Suprapubic skin (tissue), 4 donors: ENCODE measurements around the gene NUP93. TPM values are rescaled to one million over a fixed set of nuclear protein-coding genes. Genes with fewer than 3 reads are reported as not detected.

ENCODE experiments used
- DNase-seq, 2 donors: peaks; one replicate each; pipeline ENCODE4 v3.0.0-alpha.2; 2019; ENCODE audit warnings: low spot score in 2 of 2
- H3K27ac ChIP-seq: fragments of 200-600 bp; sonication (generic); one replicate; pipeline ENCODE4 v1.5.1; 2019
- H3K27me3 ChIP-seq: fragments of 200-600 bp; sonication (generic); one replicate; pipeline ENCODE4 v1.5.1; 2019
- H3K36me3 ChIP-seq: fragments of 200-600 bp; sonication (generic); one replicate; pipeline ENCODE4 v1.5.1; 2019
- H3K4me1 ChIP-seq: fragments of 200-600 bp; sonication (generic); one replicate; pipeline ENCODE4 v1.5.1; 2019
- H3K4me3 ChIP-seq: fragments of 200-600 bp; sonication (generic); one replicate; pipeline ENCODE4 v1.5.1; 2019; ENCODE audit warnings: mild to moderate bottlenecking
- H3K9me3 ChIP-seq: fragments of 200-600 bp; sonication (generic); one replicate; pipeline ENCODE4 v1.5.1; 2019
- EP300 ChIP-seq: sonication (generic); formaldehyde crosslinking; IDR thresholded peaks from one replicate; pipeline ENCODE4 v1.6.1; 2017; ENCODE audit warnings: antibody characterized with exemption
- POLR2A ChIP-seq, 2 donors: fragments of 450-650 bp; IDR thresholded peaks; one replicate each; pipeline ENCODE4 v1.6.1; 2017; ENCODE audit warnings: antibody characterized with exemption in 2 of 2, mild to moderate bottlenecking in 2 of 2, moderate library complexity in 2 of 2
- POLR2AphosphoS5 ChIP-seq, 3 donors: sonication (generic); formaldehyde crosslinking; IDR thresholded peaks; one replicate each; pipeline ENCODE4 v1.6.1; 2017; ENCODE audit warnings: antibody characterized with exemption in 3 of 3
- WGBS: methylation state at CpG from one replicate; pipeline ENCODE4 v1.1.5; 2018; 5-methylcytosine and 5-hydroxymethylcytosine counted together
- total RNA-seq, 4 donors: library from RNA; depleted of rRNA; stranded (reverse); fragments of >200 nt; gene quantifications; one replicate each; pipeline ENCODE4 v1.1.0, GENCODE V29; 2016
- TF ChIP-seq, protein P1 (sequence below), 2 donors: fragments of 200-600 bp in 1 of 2; fragments of 450-650 bp in 1 of 2; sonication (generic) in 1 of 2; IDR thresholded peaks; one replicate each; pipeline ENCODE4 v1.5.1; 2016 to 2019; ENCODE audit warnings: antibody characterized with exemption in 2 of 2, mild to moderate bottlenecking in 1 of 2, moderate library complexity in 1 of 2

The NUP93 gene
- total RNA-seq, 4 donors from 2014 or later: 27.9 to 56.6 (median 44.1) TPM

DNA sequence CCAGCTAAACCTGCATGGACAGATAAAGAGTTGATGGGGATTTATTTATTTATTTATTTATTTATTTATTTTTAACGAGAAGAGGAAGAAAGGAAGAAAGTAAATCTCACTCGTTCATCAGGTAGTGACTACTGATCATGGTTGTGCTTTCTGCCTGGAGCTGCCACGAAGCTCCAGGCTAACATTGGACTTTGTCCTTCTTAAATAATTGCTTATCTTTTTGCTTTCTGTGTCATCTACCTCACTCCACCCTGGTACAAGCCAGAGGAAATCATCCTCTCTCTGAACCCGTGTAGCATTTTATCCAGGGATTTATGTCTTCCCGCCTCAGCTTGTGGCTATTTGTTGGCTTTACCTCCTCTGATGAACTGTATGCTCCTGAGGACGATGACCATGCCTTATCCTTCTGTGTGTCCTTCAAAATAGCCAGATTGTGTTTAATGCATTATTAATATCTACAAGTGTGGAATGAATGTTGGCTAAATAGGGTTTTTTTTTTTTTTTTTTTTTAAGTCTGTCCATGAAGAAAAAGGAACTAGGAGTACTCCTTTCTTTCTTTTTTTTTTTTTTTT, 127.0 kb downstream of the NUP93 start:
- H3K4me1 ChIP-seq: no peaks in the 10 kb centered on the region
- no peaks in the 10 kb centered on the region for H3K36me3 ChIP-seq
- H3K27me3 ChIP-seq: no peaks in the 10 kb centered on the region
- H3K4me3 ChIP-seq: no peak overlapping the region
- TF ChIP-seq POLR2A (IDR thresholded peaks at IDR 0.05) (no peak), POLR2AphosphoS5 (IDR thresholded peaks at IDR 0.05) (no peak), EP300 (no peak)
- TF ChIP-seq, protein P1, sequence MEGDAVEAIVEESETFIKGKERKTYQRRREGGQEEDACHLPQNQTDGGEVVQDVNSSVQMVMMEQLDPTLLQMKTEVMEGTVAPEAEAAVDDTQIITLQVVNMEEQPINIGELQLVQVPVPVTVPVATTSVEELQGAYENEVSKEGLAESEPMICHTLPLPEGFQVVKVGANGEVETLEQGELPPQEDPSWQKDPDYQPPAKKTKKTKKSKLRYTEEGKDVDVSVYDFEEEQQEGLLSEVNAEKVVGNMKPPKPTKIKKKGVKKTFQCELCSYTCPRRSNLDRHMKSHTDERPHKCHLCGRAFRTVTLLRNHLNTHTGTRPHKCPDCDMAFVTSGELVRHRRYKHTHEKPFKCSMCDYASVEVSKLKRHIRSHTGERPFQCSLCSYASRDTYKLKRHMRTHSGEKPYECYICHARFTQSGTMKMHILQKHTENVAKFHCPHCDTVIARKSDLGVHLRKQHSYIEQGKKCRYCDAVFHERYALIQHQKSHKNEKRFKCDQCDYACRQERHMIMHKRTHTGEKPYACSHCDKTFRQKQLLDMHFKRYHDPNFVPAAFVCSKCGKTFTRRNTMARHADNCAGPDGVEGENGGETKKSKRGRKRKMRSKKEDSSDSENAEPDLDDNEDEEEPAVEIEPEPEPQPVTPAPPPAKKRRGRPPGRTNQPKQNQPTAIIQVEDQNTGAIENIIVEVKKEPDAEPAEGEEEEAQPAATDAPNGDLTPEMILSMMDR (IDR thresholded peaks at IDR 0.05): no peak
- H3K27ac ChIP-seq: no peak overlapping the region
- WGBS: 63% methylated on average over 6 of the region's 6 CpGs
- H3K9me3 ChIP-seq: no peaks in the 10 kb centered on the region
- DNase-seq: no peak

DNA sequence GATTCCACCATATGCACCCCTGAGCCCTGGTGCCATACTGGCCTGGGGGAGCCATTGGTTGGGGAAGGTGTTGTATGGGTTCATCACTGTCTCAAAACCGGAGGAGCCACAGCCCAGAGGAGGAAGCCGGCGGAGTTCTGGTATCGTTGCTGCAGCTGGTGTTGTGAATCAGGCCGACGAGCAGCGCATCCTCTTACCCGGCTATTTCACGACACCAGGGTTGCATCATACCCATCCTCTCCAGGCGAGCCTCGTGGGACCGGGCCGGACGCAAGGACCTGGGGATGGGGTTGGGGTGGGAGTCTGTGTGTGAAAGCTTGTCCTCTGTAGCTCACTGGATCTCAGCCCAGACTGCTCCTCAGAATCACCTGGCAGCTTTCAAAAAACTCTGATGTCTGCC, 128.4 kb downstream of the NUP93 start:
- WGBS: 80% methylated on average over 11 of the region's 14 CpGs
- TF ChIP-seq, protein P1 (IDR thresholded peaks at IDR 0.05): no peak
- no peak for TF ChIP-seq POLR2A (IDR thresholded peaks at IDR 0.05)
- no peak for TF ChIP-seq EP300
- DNase-seq: no peak
- no peaks in the 10 kb centered on the region for H3K27me3 ChIP-seq
- H3K36me3 ChIP-seq: no peaks in the 10 kb centered on the region
- H3K4me1 ChIP-seq: no peaks in the 10 kb centered on the region
- H3K9me3 ChIP-seq: no peaks in the 10 kb centered on the region
- H3K27ac ChIP-seq: no peak overlapping the region
- H3K4me3 ChIP-seq: no peak overlapping the region

DNA sequence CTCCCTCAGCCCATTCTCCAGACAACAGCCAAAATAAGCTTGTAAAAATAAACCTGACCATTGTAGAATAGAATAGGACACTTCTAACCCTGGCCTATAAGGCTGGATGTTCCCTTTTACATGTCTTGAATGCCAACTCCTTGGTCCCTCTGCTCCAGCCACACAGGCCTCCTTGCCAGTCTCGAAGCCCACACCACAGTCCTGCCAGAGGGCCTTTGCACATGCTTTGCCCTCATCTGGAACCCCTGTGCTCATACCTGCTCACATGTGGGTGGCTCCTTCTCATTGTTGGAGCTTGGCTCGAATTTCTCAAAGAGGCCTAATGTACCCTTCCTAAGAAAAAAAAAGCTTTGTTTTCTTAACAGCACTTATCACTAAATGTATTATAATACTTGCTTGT, 129.7 kb downstream of the NUP93 start:
- no peak for DNase-seq
- no peaks in the 10 kb centered on the region for H3K4me1 ChIP-seq
- H3K27me3 ChIP-seq: no peaks in the 10 kb centered on the region
- no peak overlapping the region for H3K4me3 ChIP-seq
- H3K9me3 ChIP-seq: no peaks in the 10 kb centered on the region
- 94% methylated on average over 2 of the region's 2 CpGs for WGBS
- H3K36me3 ChIP-seq: no peaks in the 10 kb centered on the region
- H3K27ac ChIP-seq: no peak overlapping the region
- TF ChIP-seq EP300: no peak
- TF ChIP-seq, protein P1 (IDR thresholded peaks at IDR 0.05): no peak
- TF ChIP-seq POLR2AphosphoS5 (IDR thresholded peaks at IDR 0.05): no peak
- TF ChIP-seq POLR2A (IDR thresholded peaks at IDR 0.05): no peak

DNA sequence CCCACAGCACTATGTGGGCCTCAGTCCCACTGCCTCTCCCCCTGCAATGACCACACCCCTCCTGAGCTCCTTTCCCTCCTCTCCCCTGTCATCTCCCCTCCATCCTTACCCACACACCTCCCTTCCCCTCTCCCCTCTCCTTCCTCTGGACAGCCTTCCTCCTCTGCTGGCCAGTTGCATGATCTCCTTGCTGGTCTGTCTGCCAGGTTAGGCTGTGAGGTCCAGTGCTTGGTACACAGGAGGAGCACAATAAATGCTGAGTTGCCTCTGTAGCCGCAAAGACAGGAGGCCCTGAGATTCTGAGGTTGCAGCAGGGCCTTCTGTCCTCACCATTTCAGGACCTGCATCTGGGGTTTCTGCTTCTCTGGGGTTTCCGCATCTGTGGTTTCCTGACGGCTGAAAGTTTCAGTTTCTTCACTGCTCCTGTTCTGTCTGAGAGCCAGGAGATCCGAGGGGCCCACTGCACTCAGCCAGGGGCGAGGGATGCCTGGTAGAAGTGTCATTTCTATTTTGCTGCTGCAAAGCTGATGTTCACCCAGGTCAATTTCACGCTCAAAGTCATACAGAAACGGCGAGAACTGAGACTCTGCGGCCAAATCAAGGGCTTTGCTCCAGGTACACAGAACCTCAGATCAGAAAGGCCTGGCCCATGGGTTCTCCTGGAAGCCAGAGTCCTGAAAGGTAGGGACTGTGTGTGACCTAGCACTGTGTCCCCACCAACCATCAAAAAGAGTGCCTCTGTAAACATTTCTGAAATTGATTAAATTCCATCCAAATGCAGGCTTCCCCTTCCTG, 130.5 kb downstream of the NUP93 start:
- H3K4me3 ChIP-seq: no peak overlapping the region
- no peaks in the 10 kb centered on the region for H3K9me3 ChIP-seq
- H3K36me3 ChIP-seq: no peaks in the 10 kb centered on the region
- no peaks in the 10 kb centered on the region for H3K27me3 ChIP-seq
- TF ChIP-seq EP300 (no peak), POLR2A (IDR thresholded peaks at IDR 0.05) (no peak), POLR2AphosphoS5 (IDR thresholded peaks at IDR 0.05) (no peak)
- TF ChIP-seq, protein P1 (IDR thresholded peaks at IDR 0.05): no peak
- 82% methylated on average over 9 of the region's 9 CpGs for WGBS
- DNase-seq: no peak
- no peak overlapping the region for H3K27ac ChIP-seq
- H3K4me1 ChIP-seq: no peaks in the 10 kb centered on the region

DNA sequence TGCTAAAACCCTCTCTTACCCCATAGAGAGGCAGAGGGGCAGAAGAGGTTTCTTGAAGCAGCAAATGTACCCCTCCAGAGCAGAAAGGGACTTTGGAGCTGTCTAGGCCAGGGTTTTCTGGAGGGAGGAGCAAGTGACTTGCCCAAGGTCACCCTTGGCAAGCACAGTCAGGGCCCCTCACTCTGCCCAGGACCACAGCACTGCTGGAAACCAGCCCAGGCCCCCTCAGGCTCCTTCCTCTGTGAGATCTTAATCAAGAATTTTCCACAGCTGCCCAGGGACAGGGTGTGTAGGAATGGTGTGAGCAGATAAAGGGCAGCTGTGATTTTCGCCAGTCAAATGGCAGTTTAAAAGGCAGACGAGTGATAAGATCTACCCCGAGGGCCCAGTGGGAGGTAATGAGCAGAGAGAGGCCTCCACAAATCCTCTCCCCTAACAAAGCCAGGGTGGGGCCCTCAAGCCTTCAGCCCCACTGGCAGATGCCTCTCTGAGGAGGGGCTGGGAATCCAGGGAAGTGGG, 131.2 kb downstream of the NUP93 start:
- H3K4me1 ChIP-seq: no peaks in the 10 kb centered on the region
- DNase-seq: no peak
- no peak for TF ChIP-seq EP300
- WGBS: 40% methylated on average over 3 of the region's 3 CpGs
- no peak overlapping the region for H3K27ac ChIP-seq
- no peaks in the 10 kb centered on the region for H3K36me3 ChIP-seq
- no peaks in the 10 kb centered on the region for H3K9me3 ChIP-seq
- no peaks in the 10 kb centered on the region for H3K27me3 ChIP-seq
- H3K4me3 ChIP-seq: no peak overlapping the region
